Measurements from ENCODE around the gene CPTP.

Gene CPTP

DNA sequence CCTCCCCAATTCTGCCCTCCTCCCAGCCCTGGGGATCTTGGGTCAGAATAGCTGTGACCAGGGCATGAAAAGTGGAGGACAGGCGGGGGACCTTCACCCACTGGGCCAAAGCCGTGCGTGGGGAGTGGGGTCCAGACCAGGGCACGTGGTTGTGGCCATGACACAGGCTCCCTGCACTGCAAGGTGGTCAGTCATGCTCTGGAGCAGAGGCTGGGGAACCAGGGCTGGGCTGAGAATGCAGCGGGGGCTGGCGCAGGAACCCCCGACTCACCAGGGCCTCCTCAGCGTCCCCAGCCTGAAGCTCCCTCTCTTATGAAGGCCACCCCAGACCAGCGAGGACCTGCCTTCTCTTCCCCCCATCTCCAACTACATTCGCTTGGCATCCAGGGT lies 21.9 kb downstream of the CPTP start:
- no peak for DNase-seq
- no peak overlapping the region for H3K27ac Mint-ChIP-seq
- H3K4me1 Mint-ChIP-seq = peaks cover 15% of the 10 kb centered on the region
- peaks cover 2% of the 10 kb centered on the region for H3K27me3 Mint-ChIP-seq
- H3K4me3 Mint-ChIP-seq = peak overlapping the region; percentile 48
- H3K9me3 Mint-ChIP-seq = no peaks in the 10 kb centered on the region
- peaks cover 5% of the 10 kb centered on the region for H3K36me3 Mint-ChIP-seq
- CTCF ChIA-PET = interaction anchor here (1.0 to 1.5 kb wide), 4 partner anchors 26 to 224 kb away, joined by 3 to 5 read pairs (median 4); no protein-coding TSS in a partner anchor

DNA sequence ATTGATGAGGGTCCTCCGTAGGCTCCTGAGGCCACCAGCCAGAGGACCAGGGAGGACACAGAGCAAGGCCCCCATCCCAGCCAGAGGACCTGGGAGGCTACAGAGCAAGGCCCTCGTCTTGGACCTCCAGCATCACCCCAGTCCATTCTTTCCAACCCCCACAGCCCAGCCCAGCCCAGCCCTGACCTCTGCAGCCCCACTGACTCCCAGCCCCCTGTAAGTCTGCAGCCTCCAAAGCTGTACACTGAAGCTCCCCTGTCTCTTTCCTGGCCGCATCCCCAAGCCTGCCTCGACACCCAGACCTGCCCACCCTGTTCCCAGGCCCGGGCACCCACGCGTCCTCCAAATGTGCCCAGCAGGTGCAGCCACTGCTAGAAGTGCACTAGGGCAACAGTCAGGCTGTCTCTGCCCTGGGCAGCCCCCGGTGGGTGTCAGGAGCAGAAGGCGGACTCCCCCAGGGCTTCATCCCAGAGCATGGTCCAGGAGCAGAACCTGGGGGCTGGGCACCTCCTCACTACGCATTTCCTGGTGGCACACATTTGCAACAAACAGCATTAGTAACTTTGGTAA lies 22.5 kb downstream of the CPTP start:
- H3K27ac Mint-ChIP-seq = peak overlapping the region; percentile 65
- H3K27me3 Mint-ChIP-seq = peaks cover 9% of the 10 kb centered on the region
- H3K9me3 Mint-ChIP-seq = no peaks in the 10 kb centered on the region
- peaks cover 15% of the 10 kb centered on the region for H3K4me1 Mint-ChIP-seq
- CTCF ChIA-PET = interaction anchor here (1.0 to 1.5 kb wide), 2 partner anchors 25 to 225 kb away, joined by 3 to 5 read pairs; no protein-coding TSS in a partner anchor
- peak overlapping the region; percentile 48 for H3K4me3 Mint-ChIP-seq
- DNase-seq = no peak
- peaks cover 4% of the 10 kb centered on the region for H3K36me3 Mint-ChIP-seq

DNA sequence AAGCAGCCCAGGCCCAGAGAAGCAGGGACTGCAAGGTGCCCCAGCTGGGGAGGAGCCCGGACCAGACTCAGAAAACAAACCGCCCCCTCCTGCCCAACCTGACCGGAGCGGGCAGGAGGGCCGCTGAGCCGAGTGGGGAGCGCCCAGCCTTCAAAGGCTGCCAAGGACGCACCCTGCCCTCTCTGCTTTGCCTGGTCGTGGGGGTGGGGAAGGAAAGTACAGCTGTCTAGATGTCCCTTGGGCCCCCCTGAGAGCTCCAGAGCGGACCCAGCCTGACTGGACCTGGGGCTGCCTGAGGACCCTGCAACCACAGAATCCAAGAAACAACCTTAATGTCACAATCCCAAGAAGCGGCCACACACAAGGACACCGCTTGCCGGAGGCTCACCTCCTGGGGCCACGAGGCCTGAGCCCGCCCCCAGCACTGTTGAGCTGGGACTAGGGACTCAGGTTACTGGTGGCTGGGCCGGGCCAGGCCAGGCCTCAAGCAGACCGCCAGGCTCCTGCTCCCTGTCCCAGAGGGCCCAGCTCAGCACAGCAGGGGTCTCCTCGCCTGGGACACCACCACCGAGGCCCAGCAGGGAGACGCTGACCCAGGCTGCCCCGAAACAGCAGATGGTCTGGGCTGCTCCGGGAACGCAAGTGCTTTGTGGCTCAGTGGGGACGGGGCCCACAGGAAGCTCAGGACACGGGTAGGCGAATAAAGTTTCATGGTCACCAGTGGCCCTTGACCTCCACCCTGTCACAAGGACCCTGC lies 23.2 kb downstream of the CPTP start:
- Mint-ChIP-seq H3K4me3 (peak overlapping the region; percentile 75), H3K27ac (peak overlapping the region; percentile 65), H3K27me3 (peaks cover 16% of the 10 kb centered on the region), H3K4me1 (peaks cover 22% of the 10 kb centered on the region), H3K9me3 (no peaks in the 10 kb centered on the region), H3K36me3 (peaks cover 1% of the 10 kb centered on the region)
- no peak for DNase-seq
- CTCF ChIA-PET = interaction anchor here (0.7 to 1.7 kb wide), 3 partner anchors 20 to 25 kb away, joined by 3 to 5 read pairs (median 5); no protein-coding TSS in a partner anchor

DNA sequence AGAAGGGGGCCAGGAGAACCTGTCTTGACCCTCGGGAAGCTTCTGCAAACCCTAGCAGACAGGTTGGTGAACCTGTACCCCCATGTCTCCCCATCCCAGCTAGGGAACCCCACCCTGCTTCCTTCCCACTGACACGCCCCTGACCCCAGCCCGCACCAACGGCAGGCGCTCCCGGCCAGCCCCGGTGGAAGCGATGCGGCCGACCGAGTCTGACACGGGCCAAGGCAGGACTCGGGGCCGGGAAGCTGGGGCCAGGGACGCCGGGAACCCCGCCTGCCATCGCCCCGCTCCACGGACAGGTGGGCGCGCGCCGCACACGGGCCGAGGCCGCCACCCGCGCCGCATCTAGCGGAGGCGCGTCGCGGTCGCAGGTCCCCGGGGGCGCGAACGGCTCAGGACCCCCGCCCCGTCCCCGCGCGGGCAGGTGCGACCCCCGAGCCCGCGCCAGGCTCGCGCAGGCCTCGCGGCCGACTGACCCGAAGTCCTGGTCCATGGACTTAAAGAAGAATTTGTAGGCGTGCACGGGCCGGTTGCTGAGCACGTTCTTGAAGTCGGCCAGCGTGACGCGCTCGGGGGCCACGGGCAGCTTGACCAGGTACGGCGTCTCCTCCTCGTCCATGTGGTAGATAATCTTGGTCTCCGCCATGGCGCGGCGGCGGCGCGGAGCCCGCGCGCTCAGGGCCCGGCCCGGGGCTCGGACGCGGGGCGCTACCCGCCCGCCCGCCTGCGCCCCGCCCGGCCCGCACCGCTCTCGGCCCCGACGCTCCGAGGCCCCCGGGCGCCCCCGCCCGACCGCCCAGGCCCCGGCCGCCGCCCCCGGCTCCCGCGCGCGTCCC lies 24.0 kb downstream of the CPTP start:
- CTCF ChIA-PET = interaction anchor here (0.7 to 1.7 kb wide), 3 partner anchors 21 to 24 kb away, joined by 3 to 5 read pairs (median 5); no protein-coding TSS in a partner anchor
- no peaks in the 10 kb centered on the region for H3K36me3 Mint-ChIP-seq

DNA sequence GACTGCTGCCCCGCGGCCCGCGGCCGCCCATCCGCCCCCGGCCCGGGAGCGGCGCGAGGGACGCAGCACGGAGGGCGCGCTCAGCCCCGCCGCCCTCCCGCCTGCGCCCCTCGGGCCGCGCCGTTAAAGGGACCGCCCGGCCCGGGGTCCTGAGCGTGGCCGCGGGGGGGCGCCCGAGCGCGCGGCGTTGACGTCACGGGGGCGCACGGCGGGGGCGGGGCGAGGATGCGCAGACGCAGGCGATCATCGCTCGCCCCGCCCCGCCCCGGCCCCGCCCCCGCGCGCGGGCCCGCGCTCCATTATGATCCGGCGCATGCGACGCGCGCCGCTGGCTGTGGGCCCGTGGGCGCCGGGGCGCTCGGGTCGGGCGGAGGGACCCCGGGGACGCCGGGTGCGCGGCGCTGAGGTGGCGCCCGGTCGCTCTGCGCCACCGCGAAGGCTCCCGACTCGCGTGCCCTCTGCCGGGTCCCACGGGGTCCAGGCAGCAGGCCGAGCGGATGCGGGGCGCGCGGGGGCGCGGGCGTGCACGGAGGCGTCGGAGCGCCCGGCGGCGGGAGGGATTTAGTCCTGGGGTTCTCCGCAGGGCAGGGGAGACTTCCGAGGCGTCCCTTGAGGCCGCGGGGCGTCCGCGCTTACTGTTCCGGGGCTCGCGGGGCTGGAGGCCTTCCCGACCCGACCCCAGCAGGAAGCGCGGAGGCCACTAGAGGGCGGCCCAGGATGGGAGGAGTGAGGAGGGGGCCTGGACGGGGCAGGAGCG lies 24.8 kb downstream of the CPTP start, which contains the start of gene DVL1:
Gene DVL1 (minus strand): TSS at position 163 of the 757 bp plus-strand sequence. CDS start 353 bp downstream, outside the sequence.
- Mint-ChIP-seq H3K36me3 (no peaks in the 10 kb centered on the region), H3K9me3 (no peaks in the 10 kb centered on the region), H3K4me3 (peak within 1 kb of the TSS; percentile 75), H3K27me3 (peaks cover 32% of the 10 kb centered on the region), H3K27ac (peak within 1 kb of the TSS; percentile 28), H3K4me1 (peaks cover 32% of the 10 kb centered on the region)
- CTCF ChIA-PET = interaction anchor here (1.7 kb wide), 1 partner anchor 22 kb away, joined by 5 read pairs; no protein-coding TSS in a partner anchor
- peak; percentile 78 for DNase-seq

More for the DNA sequence above, 24.0 kb downstream of the CPTP start:
- H3K27ac Mint-ChIP-seq = peak overlapping the region; percentile 28
- H3K27me3 Mint-ChIP-seq = peaks cover 24% of the 10 kb centered on the region
- peaks cover 26% of the 10 kb centered on the region for H3K4me1 Mint-ChIP-seq
- H3K9me3 Mint-ChIP-seq = no peaks in the 10 kb centered on the region
- peak overlapping the region; percentile 75 for H3K4me3 Mint-ChIP-seq
- DNase-seq = peak; percentile 41

DNA sequence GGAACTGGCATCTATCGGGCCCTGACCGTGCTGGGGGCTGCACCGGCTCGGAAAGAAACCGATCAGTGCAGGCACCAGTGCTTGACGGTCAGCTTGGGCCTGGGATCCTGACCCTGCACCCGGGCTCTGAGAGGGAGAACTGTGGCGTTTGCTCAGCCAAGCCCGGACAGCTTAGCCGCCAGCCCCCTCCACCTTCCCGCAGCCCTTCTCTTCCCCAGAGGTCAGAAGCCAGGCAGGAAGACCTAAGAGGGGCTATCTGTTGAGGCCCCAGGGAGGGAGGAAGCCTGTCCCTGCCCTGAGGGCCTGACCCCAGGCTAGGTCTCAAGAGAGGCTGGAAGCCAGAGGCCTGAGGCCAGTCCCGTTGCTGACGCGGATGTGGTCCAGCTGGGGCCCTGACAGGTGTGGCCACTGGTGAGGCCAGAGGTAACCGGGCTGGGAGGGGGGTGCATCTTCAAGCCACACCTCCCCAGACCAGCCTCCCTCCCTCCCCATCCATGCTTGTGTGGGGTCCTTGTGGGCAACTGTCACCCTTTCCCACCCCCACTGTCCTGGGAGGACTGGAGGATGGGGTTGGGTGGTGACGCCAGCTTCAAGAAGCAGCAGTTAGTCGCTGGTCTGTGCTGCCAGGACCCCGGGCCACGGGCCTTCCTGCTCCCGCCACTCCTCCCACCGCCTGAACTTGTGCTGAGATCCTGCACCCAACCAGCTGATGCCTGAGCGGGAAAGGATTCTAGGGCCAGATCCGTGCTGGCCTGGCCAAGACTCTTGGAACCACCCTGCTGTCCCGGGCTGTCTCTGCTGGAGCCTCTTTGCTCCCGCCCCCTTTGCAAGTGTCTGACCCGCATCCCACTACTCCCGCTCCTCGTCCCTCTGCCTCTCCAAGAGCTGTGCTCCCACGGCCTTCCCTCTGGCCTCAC lies 27.2 kb downstream of the CPTP start:
- Mint-ChIP-seq H3K36me3 (no peaks in the 10 kb centered on the region), H3K27ac (peak overlapping the region; percentile 46), H3K4me3 (peak overlapping the region; percentile 63), H3K4me1 (peaks cover 31% of the 10 kb centered on the region), H3K9me3 (no peaks in the 10 kb centered on the region), H3K27me3 (peaks cover 51% of the 10 kb centered on the region)
- CTCF ChIA-PET = interaction anchor here (0.9 to 1.5 kb wide), 2 partner anchors 19 to 46 kb away, joined by 3 to 21 read pairs; no protein-coding TSS in a partner anchor
- no peak for DNase-seq

DNA sequence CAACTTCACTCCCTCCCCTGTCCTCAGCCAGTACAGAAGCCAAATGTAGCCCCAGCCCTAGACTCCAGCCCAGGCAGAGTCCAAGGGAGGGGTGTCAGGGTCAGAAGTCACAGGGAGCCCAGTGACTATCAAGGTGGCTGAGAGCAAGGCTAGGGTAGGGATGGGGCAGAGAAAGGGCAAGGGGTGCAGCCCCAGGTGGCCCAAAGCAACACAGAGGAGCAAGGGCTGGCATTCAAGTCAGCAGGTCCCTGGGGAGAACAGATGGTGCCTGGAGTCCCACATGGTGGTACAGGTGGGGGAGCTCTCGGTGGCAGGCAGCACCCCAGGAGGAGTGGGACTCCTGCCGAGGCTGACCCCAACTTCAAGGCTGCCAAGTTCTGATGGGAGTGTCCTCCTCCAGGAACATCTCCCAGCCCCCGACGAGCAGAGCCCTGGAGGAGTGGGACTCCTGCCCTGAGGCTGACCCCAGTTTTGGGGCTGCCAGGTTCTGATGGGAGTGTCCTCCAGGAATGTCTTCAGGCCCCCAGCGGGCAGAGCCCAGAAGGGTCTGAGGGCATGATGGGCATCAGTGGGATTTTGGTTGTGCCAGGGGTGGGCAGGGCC lies 28.3 kb downstream of the CPTP start:
- H3K27ac Mint-ChIP-seq = peak overlapping the region; percentile 21
- no peaks in the 10 kb centered on the region for H3K36me3 Mint-ChIP-seq
- H3K4me3 Mint-ChIP-seq = peak overlapping the region; percentile 7
- peaks cover 22% of the 10 kb centered on the region for H3K4me1 Mint-ChIP-seq
- no peak for DNase-seq
- CTCF ChIA-PET = interaction anchor here (1.5 kb wide), 1 partner anchor 18 kb away, joined by 21 read pairs; no protein-coding TSS in a partner anchor
- H3K27me3 Mint-ChIP-seq = peaks cover 62% of the 10 kb centered on the region
- no peaks in the 10 kb centered on the region for H3K9me3 Mint-ChIP-seq

DNA sequence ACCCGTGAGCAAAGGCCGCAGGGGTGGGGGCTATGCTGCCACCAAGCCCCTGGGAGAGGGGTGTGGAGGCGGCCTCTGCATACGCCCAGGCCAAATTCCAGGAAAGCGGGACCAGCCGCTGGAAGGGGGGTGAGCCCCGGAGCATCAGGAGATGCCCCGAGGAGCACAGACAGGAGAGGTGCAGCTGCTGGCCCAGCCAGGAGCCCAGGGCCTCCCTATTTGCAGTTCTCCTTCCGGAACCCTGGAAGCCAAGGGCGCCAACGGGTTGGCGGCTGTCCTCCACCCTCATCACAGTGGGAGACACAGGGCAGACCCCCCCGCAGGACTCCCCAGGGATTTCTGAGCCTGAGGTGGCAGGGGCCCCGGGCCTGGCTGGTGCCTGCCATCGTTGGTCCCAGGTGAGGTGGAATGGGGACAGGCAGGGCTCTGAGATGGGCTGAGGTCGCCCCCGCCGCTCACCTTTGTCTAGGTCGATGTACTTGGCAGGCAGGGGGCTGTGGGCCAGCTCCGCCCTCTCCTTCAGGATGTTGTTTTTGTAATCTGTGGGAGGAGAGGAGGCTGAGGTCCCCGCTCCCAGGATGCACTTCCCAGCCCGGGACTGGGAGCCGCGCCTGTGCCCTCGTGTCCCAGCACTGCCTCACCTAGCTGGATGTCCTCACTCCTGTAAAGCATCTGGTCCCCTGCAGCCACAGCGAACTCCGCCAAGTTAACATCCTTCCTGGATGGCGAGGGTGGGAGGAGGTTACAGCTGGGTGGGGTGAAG lies 29.0 kb downstream of the CPTP start:
- Mint-ChIP-seq H3K27ac (no peak overlapping the region), H3K9me3 (no peaks in the 10 kb centered on the region), H3K4me1 (peaks cover 24% of the 10 kb centered on the region), H3K4me3 (no peak overlapping the region), H3K36me3 (no peaks in the 10 kb centered on the region), H3K27me3 (peaks cover 69% of the 10 kb centered on the region)
- CTCF ChIA-PET = interaction anchor here (1.0 to 1.1 kb wide), 2 partner anchors 8 to 18 kb away, joined by 3 to 4 read pairs; no protein-coding TSS in a partner anchor
- DNase-seq = no peak

DNA sequence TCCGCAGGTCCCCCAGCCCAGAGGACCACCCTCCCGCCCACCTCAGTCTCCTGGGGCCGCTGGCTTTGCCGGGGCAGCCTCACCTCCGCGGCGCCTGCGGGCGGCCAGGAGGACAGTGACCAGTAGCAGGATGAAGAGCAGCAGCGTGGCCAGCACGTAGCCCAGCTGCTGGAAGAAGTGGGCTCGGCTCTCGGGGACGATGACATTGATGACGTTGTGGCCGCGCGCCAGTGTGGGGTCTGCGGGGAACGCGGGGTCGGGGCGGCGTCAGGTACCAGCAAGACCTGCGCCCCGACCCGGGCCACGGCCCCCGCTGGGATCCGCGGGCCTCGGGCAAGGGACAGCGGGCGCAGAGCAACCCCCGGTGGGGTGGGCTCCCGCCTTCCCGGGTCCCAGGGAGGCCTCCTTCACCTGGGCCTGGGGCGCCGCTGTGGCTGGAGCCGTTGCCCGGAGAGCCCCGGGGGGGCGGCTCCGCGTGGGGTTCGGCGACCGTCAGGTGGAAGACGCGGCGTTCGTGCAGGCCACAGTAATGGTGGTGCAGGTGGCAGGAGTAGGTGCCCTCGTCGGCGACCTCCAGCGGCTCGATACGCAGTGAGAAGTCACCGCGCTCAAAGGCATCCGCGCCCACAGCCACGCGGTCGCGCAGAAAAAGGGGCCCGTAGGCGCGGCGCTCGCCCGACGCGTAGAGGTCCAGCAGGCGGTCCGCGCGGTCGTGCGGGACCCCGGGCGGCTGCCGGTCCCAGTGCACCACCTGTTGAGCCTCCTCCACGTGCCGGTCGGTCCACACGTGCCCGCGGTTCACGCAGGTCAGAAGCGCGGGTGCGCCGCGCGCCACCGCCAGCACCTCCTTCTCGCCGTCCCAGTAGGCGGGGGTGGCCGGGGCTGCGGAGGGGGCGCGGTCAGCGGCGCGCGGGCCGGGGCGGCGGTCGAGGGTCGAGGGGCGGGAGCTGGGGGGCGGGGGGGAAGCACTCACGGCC lies 30.0 kb downstream of the CPTP start:
- Mint-ChIP-seq H3K4me3 (no peak overlapping the region), H3K36me3 (no peaks in the 10 kb centered on the region), H3K4me1 (peaks cover 33% of the 10 kb centered on the region), H3K27me3 (peaks cover 78% of the 10 kb centered on the region), H3K9me3 (no peaks in the 10 kb centered on the region), H3K27ac (no peak overlapping the region)
- CTCF ChIA-PET = interaction anchor here (1.0 to 1.1 kb wide), 2 partner anchors 7 to 17 kb away, joined by 3 to 4 read pairs; no protein-coding TSS in a partner anchor
- no peak for DNase-seq

DNA sequence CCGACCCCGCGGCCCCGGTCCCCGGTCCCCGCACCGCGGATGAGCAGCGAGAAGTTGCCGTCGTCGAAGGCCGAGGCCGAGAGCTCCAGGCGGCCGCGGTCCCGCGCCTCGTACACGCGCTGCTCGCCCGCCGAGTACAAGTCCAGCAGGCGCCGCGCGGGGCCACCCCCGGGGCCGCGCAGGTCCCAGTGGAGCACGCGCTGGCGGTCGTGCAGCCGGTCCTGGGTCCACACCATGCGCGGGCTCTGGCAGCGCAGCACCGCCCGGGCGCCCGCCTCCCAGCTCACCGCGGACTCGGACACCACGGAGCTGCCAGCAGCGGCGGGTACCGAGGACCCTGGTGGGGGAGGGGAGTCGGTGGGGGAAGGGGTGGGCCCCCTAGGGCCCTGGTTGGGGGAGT lies 30.8 kb downstream of the CPTP start:
- H3K9me3 Mint-ChIP-seq = no peaks in the 10 kb centered on the region

More for the DNA sequence above, 30.8 kb downstream of the CPTP start:
- Mint-ChIP-seq H3K4me3 (no peak overlapping the region), H3K36me3 (no peaks in the 10 kb centered on the region), H3K4me1 (peaks cover 36% of the 10 kb centered on the region), H3K27me3 (peaks cover 83% of the 10 kb centered on the region), H3K27ac (no peak overlapping the region)
- CTCF ChIA-PET = no interaction called here
- DNase-seq = no peak

Measured in activated naive CD4-positive, alpha-beta T cell treated with anti-CD3 and anti-CD28 coated beads, Interleukin-2, amount 10 ng/mL, durations not matched to agents 7 days and 5 days (primary cell).